A172 (cell line): ENCODE results near the gene CLEC1B. TPM values are rescaled to one million over a fixed set of nuclear protein-coding genes. Genes with fewer than 3 reads are reported as not detected.
"Not testable (repeated sequence)": the region's sequence is repeated elsewhere in the genome, so short reads cannot be mapped to it uniquely, and the experiment has no call there.

Source experiments
- DNase-seq: peaks from one replicate; pipeline ENCODE4 v3.0.0-alpha.2; 2015; ENCODE audit warnings: low spot score
- total RNA-seq: library from RNA; depleted of rRNA; stranded (reverse); fragments of >200 nt; shearing (Covaris generic); gene quantifications from 2 replicates; pipeline ENCODE4 v1.2.3, GENCODE V29; 2014; rRNA removed

The CLEC1B gene
- total RNA-seq, 1 experiment from 2014 or later, result not detected

DNA sequence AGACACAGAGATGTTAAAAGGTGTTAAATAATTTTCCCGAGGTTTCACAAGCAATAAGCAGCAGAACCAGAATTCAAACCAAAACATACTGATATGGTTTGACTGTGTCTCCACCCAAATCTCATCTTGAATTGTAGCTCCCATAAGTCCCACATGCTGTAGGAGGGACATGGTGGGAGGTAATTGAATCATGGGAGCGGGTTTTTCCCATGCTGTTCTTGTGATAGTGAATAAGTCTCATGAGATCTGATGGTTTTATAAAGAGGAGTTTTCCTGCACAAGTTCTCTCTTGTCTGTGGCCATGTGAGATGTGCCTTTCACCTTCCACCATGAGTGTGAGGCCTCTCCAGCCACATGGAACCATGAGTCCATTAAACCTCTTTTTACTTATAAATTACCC lies 24.2 kb downstream of the CLEC1B start:
- DNase-seq, result not testable (repeated sequence)

DNA sequence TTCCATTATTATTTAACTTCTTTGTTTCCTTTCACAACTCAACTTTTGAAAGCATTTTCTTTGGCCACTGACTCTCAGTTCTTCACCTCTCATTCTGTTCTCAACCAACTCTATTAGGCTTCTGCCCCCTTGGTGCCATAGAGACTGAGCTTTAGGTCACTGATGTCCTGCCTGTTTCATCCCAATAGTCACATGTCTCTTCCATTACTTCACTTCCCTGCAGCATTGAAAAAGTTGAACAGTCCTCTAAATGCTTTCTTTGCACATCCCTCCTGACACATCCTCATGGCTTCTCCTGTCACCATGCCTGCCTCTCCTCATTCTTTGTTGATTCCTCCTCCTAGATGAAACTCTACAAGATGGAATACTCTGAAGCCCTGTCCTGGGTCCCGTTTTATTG lies 25.0 kb downstream of the CLEC1B start:
- DNase-seq, result no peak

DNA sequence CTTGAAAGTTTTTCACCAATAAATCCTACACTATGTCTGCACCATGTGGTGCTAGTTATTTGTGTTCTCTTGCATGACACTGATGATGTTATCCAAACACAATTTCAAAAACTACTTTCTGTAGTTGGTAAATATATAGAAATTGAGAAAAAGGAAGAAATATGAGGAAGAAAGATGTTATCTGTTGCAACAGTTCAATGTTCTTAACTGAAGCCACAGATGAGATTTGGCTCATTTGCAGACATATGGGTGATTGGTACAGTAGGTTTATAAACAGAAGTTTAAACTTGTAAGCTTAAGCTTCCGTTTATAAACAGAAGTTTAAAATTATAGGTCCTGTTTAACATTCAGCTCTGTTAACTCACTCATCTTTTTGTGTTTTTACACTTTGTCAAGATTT lies 27.7 kb downstream of the CLEC1B start, which contains the start of gene CLEC12A:
TSS of gene CLEC12A (plus strand) at position 229 of the 400 bp plus-strand sequence. CDS start 188 bp downstream, outside the sequence.
- no peak for DNase-seq

DNA sequence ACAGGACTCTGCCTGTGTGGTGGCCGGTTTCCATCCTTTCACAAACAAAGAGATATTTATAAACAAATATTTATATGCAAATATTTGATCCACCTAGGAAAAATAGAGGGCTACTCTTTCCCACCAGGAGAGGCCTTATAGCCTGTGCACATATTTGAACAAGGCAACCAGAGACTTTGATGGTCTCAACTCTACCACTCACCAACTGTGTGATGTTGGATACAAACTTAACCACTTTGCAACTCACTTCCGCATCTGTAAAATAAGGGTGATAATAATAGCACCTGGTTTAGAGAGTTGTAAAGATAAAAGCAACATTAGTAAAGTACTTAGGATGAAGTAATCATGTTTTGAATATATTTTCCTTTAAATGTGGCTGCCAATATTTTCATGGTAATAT lies 29.2 kb downstream of the CLEC1B start:
- no peak for DNase-seq

DNA sequence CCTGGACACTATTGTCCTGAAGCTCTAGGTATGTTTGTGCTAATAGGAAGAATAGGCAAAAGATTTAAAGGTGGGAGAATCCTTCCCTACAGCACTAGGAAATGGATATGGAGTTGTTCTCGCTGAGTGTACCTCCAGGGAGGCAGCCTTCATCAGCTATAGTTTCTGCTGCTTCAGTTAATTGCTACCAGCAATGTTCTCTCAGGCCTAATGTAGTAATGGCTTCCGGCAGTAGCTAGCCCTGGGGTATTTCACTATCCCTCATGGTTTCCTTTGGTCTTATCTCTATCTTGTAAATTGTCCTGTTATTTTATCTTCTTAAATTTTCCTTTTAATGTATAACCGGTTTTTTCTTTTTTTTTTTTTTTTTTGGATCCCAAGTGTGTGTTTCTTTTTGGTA lies 37.0 kb downstream of the CLEC1B start:
- DNase-seq, result no peak

DNA sequence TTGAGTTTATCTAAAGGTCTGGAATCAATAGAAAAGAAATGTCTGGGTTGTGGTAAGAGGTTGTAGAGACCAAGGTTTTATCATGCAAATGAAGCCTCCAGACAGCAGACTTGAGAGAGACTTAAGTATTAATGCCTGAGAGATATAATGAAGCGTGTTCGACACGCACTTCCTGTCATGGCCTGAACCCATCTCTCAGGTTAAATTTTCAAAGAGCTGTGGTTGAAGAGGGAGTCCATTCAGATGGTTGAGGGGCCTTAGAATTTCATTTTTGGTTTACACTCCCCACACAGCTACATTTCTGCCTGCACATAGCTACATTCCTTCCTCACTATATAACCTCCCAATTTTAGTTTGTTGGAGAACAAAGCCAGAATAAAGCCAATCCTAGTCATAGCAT lies 37.8 kb downstream of the CLEC1B start:
- no peak for DNase-seq

DNA sequence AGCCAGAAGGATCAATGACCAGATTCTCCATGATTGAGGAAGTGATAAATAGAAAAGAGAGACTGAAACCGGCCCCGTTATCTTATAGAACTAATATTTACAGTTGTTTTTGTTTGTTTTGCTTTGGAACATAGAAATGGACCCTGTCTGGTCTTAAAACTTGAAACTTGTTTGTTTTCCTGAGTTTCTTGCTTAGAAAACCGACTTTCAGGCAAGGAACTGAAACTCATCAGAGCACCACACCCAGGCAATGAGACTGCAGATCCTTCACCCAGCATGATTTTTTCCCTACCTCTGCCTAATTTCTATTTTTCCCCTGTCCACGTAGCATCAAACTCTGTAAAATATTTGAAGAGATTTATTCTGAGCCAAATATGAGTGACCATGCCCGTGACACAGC lies 38.3 kb downstream of the CLEC1B start:
- DNase-seq, result no peak

DNA sequence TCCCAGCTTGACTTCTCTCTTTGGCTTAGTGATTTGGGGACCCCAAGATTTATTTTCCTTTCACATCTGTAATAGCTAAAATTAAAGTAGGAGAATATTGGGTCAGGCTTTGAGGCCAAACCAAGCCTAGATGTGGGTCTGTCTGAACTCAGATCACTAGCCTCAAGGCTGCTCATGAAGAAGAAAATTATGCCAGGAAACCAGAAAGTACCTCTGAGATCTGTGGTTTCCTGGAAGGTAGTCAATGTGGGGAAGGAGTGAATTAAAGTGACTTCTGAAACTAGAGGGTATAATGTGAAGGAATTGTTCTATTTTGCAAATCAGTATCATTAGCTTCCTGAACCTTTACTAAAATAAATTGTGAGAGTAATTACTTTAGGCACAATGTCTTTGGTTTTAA lies 41.1 kb downstream of the CLEC1B start:
- no peak for DNase-seq

DNA sequence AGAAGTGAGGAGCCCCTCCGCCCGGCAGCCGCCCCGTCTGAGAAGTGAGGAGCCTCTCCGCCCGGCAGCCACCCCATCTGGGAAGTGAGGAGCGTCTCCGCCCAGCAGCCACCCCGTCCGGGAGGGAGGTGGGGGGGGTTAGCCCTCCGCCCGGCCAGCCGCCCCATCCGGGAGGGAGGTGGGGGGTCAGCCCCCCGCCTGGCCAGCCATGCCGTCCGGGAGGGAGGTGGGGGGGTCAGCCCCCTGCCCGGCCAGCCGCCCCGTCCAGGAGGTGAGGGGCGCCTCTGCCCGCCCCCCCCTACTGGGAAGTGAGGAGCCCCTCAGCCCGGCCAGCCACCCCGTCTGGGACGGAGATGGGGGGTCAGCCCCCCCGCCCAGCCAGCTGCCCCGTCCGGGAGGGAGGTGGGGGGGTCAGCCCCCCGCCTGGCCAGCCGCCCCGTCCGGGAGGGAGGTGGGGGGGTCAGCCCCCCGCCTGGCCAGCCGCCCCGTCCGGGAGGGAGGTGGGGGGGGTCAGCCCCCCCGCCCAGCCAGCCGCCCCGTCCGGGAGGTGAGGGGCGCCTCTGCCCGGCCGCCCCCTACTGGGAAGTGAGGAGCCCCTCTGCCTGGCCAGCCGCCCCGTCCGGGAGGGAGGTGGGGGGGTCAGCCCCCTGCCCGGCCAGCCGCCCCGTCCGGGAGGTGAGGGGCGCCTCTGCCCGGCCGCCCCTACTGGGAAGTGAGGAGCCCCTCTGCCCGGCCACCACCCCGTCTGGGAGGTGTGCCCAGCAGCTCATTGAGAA lies 45.8 kb downstream of the CLEC1B start:
- not testable (repeated sequence) for DNase-seq

DNA sequence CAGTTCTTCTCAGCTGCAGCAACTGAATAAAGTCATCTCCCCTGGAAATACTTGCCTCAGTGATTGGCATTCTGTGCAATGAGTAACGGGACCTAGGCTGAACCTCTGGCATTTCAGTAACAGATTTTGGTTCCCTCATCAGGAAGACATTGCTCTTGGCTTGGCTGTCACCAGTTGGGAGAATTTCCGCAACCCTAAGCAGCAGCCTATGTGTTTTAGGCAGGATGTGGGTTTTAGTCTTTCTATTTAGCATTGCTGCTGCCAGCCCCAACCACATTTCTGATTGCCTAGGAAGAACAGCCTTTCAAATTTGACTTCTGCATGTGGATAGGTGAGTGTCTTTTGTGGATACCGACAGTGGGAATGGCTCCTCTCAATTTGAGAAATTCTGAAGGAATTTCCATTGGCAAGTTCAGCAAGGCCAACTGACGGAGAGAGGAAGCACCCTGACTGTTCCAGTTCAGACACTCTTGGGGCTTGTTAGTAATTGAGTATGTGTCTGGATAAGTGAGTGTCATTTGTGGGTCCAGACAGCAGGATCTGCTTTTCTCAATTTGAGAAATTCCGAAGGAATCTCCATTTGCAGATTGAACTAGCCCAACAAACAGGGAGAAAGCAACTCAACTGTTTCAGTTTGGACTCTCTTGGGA lies 47.8 kb downstream of the CLEC1B start:
- DNase-seq, result no peak

DNA sequence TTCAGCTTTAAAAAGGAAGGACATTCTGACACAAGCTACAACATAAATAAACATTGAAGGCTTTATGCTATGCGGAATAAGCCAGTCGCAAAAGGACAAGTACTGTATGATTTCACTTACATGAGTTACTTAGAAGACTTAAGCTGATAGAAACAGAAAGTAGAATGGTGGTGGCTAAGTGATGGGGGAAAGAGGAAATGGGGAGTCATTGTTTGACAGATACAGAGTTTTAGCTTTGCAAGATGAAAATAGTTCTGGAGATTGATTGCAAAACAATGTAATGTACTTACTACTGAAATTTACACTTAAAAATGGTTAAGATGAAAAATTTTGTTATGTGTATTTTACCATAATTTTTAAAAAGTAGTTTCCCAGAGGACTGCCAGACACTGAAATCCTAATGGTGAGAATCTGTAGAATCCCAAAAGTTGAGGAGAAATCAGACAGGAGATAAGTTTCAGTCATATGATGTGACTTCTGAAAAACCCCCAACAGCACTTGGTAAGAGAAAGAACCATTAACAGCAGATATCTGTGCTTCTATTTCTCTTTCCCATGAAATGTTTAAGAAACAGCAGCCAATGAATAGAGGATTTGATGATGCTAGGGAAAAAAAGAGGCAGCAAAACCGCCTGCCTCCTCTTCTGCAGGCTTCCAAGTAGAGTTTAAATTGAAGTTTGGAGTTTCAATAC lies 50.2 kb downstream of the CLEC1B start:
- DNase-seq, result no peak

DNA sequence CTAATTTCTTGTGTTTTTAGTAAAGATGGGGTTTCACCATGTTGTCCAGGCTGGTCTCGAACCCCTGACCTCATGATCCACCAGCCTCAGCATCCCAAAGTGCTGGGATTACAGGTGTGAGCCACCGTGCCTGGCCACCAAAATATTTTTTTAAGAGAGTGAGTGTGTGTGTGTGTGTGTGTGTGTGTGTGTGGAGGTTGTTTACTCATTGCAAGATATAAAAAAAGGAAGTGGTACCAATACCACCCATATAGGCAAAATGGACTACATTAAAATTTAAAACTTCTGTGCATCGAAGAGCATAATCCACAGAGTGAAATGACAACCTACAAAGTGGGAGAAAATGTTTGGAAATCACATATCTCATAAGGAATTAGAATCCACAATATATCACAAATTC lies 51.2 kb downstream of the CLEC1B start:
- DNase-seq, result no peak

DNA sequence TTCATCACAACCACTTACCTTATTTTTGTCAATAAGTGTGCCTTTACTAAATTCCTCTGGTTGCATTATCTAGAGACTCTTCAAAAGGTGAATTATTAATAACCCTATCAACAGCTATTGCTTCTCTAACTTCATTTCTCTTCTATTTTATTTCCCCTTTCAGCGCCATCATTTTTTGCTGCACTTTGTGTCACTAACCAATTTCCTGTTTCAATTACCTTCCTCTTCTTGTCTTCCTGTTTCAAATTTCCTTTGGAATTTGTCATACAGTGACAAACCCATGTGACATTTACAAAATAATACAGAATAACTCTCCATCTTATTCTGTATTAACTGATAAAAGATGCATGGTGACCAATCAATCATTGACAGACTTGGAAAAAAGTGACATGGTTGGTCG lies 54.5 kb downstream of the CLEC1B start:
- no peak for DNase-seq

DNA sequence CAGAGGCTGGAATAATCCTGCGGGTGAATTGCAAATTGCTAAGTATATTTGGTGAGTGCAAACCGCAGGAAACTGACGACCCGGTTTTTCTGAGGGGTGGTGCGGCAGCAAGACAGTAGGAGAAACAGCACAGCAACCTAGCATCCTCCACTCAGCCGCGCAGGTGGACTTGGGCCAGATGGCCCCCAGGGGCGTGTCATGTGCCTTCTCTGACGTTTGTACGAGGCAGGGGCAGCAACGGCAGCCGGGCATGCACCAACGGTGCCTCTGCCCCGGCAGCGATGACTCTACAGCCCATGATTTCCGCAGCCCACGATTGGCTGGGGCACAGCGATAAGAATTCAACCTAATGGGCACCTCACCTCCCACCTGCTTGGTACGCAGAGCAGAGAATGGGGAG lies 55.7 kb downstream of the CLEC1B start:
- DNase-seq, result no peak

Other genes with a start within 250 kb of the CLEC1B start
- gene CD69, start 238.2 kb downstream of the CLEC1B start, total RNA-seq, result not detected in 2 replicates
- gene KLRF1, start 171.6 kb downstream of the CLEC1B start, total RNA-seq, result not detected in 2 replicates
- 19.7 and 22.7 TPM in 2 replicates for gene CLEC2B, start 129.8 kb downstream of the CLEC1B start, total RNA-seq
- gene KLRF2, start 117.6 kb downstream of the CLEC1B start, total RNA-seq, result not detected in 2 replicates
- not detected in 2 replicates for gene CLEC2A, start 66.8 kb downstream of the CLEC1B start, total RNA-seq
- 0.07 TPM in 1 of 2 replicates, not detected in the other for gene CLEC12A, start 27.7 kb downstream of the CLEC1B start, total RNA-seq
- gene CLEC12B, start 11.5 kb upstream of the CLEC1B start, total RNA-seq, result 0.05 TPM in 1 of 2 replicates, not detected in the other
- gene CLEC9A, start 31.6 kb upstream of the CLEC1B start, total RNA-seq, result not detected in 2 replicates
- gene CLEC1A, start 99.9 kb upstream of the CLEC1B start, total RNA-seq, result not detected in 2 replicates
- not detected in 2 replicates for gene CLEC7A, start 131.1 kb upstream of the CLEC1B start, total RNA-seq
- gene OLR1, start 173.0 kb upstream of the CLEC1B start, total RNA-seq, result 26.5 and 27.9 TPM in 2 replicates
- gene TMEM52B, start 179.9 kb upstream of the CLEC1B start, total RNA-seq, result 3.4 and 10.9 TPM in 2 replicates
- gene GABARAPL1, start 213.8 kb upstream of the CLEC1B start, total RNA-seq, result 20.4 and 20.8 TPM in 2 replicates